Measurements from ENCODE around the gene BTBD19. TPM values are rescaled to one million over a fixed set of nuclear protein-coding genes. Genes with fewer than 3 reads are reported as not detected.
"Not testable (repeated sequence)": the region's sequence is repeated elsewhere in the genome, so short reads cannot be mapped to it uniquely, and the experiment has no call there.

The BTBD19 gene
- total RNA-seq, 2 experiments from 2014 or later: 3.7 to 4.5 TPM

- no peaks in the 10 kb centered on the region for H3K36me3 Mint-ChIP-seq
- no peaks in the 10 kb centered on the region for H3K27me3 Mint-ChIP-seq
- no peaks in the 10 kb centered on the region for H3K4me1 Mint-ChIP-seq
- CTCF ChIA-PET: interaction anchor here (1.4 to 1.9 kb wide), 2 partner anchors 13 to 29 kb away, joined by 3 to 7 read pairs; partner anchors contain the start of genes PLK3 and PTCH2
- no peak overlapping the region for H3K4me3 Mint-ChIP-seq
- DNase-seq (no peak), ATAC-seq (no peak)
- H3K9me3 Mint-ChIP-seq (ENCODE audit: low read depth): no peaks in the 10 kb centered on the region
- H3K27ac Mint-ChIP-seq: no peak overlapping the region
These were observed 21.4 kb downstream of the BTBD19 start for GRCh38 chr1:44829506-44830384.

DNA sequence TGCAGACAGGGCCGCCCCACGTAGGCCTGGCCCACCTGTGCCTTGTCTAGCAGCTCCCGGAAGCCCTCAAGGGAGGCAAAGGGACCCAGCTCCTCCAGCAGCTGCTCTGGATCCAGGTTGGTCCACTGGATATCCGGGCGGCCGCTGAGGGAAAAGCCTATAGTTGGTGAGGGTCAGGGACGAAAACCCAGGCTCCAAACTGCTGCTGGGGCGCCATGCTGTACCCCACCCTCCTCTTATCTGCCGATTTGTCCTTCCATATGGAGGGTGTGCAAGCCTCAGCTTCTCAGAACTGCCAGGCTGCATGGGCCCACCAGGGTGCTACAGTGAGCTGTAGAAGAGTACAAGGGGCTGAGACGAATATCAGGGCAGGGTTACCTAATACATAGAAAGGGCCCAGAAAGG is 22.6 kb downstream of the BTBD19 start:
- ATAC-seq: no peak
- no peaks in the 10 kb centered on the region for H3K27me3 Mint-ChIP-seq
- no peak for DNase-seq
- peaks cover 4% of the 10 kb centered on the region for H3K4me1 Mint-ChIP-seq
- CTCF ChIA-PET: interaction anchor here (1.9 kb wide), 2 partner anchors 31 to 180 kb away, joined by 6 to 7 read pairs; partner anchors contain the start of genes HECTD3 and PLK3
- H3K9me3 Mint-ChIP-seq (ENCODE audit: low read depth): no peaks in the 10 kb centered on the region
- H3K27ac Mint-ChIP-seq: no peak overlapping the region
- H3K4me3 Mint-ChIP-seq: no peak overlapping the region
- no peaks in the 10 kb centered on the region for H3K36me3 Mint-ChIP-seq

DNA sequence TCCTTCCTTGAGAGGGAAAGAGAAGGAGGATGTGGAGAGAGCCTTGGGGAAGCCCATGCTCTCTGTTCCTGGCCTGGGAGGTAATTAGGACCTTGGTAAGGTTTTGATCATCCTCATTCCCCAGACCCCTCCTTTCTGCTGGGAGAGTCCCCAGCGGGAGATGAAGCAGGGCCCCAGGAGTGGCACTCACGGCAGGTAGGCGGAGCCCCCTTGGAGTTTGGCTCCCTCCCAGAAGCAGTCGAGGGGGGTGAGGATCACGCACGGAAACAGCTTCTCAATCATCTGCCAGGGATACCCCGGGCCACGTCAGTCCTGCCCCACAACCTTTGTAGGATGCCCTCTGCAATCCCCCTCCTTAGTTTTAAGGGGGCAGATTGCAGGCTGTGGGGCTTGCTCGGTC is 23.2 kb downstream of the BTBD19 start:
- no peak overlapping the region for H3K27ac Mint-ChIP-seq
- CTCF ChIA-PET: interaction anchor here (1.9 kb wide), 2 partner anchors 31 to 179 kb away, joined by 6 to 7 read pairs; partner anchors contain the start of genes HECTD3 and PLK3
- peaks cover 7% of the 10 kb centered on the region for H3K4me1 Mint-ChIP-seq
- no peaks in the 10 kb centered on the region for H3K36me3 Mint-ChIP-seq
- ATAC-seq (no peak), DNase-seq (no peak)
- no peaks in the 10 kb centered on the region for H3K9me3 Mint-ChIP-seq (ENCODE audit: low read depth)
- no peak overlapping the region for H3K4me3 Mint-ChIP-seq
- no peaks in the 10 kb centered on the region for H3K27me3 Mint-ChIP-seq

DNA sequence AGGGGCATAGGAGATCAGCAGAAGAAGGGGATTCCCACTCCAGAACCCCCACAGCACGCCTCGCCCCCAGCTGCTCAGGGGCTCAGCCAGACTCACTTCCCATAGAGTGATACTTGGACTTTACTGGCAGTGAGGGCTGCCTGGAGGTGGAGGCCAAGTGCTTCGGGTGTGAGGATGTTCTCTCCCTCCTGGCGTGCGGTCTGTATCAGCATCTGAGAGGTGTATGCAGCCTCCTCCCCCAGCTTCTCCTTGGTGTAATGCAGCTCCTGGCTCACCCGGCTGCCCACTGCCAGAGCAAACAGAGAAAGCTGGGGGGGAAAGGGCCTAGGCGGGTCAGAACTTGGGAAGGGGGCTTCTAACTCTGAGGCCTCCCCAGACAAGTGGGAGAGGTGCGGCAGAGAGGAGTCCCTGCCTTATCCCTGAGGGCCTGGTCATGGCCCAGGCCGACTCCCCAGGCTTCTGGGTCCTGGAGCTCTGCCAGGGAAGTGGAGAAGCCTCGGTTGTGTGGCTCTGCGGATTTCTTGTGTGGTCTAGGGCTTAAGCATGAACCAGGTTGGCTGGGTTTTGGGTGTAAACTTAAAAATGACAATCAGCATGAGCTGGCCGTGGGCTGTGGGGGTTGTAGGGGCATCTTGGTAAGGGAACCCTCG is 23.9 kb downstream of the BTBD19 start:
- CTCF ChIA-PET: interaction anchor here (0.6 to 1.9 kb wide), 2 partner anchors 80 to 179 kb away, joined by 3 to 6 read pairs; partner anchors contain the start of gene HECTD3
- DNase-seq (no peak), ATAC-seq (no peak)
- Mint-ChIP-seq H3K27ac (no peak overlapping the region), H3K4me1 (peaks cover 9% of the 10 kb centered on the region), H3K36me3 (no peaks in the 10 kb centered on the region), H3K27me3 (no peaks in the 10 kb centered on the region), H3K9me3 (ENCODE audit: low read depth) (no peaks in the 10 kb centered on the region), H3K4me3 (no peak overlapping the region)

DNA sequence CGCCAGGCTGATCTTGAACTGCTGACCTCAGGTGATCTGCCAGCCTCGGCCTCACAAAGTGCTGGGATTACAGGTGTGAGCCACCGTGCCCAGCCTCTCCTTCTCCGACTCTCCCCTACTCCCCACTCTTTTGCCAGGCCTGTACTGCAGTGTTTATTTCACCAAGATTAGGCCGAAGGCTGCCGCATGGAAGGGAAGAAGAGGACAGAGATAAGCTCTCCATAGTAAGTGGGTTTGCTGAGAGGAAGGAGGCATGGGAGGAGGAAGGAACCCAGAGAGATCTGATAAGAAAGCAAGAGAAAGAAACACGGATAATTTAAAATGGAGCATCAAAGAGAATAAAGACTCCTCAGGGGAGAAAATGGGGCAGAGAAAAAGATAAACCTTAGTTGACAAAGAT is 26.0 kb downstream of the BTBD19 start:
- Mint-ChIP-seq H3K27me3 (no peaks in the 10 kb centered on the region), H3K4me3 (no peak overlapping the region), H3K9me3 (ENCODE audit: low read depth) (no peaks in the 10 kb centered on the region), H3K4me1 (peaks cover 9% of the 10 kb centered on the region), H3K27ac (no peak overlapping the region), H3K36me3 (no peaks in the 10 kb centered on the region)
- no peak for ATAC-seq
- DNase-seq: no peak
- CTCF ChIA-PET: interaction anchor here (1.5 to 4.4 kb wide), 3 partner anchors 13 to 177 kb away, joined by 3 to 28 read pairs (median 19); partner anchors contain the start of genes HECTD3 and UROD

GRCh38 chr1:44835738-44836675 is 27.7 kb downstream of the BTBD19 start:
- Mint-ChIP-seq H3K4me1 (peaks cover 9% of the 10 kb centered on the region), H3K27ac (peak overlapping the region; percentile 47), H3K9me3 (ENCODE audit: low read depth) (no peaks in the 10 kb centered on the region), H3K36me3 (no peaks in the 10 kb centered on the region), H3K4me3 (no peak overlapping the region), H3K27me3 (no peaks in the 10 kb centered on the region)
- peak; percentile 94 for DNase-seq
- CTCF ChIA-PET: interaction anchor here (0.6 to 4.4 kb wide), 31 partner anchors 8 to 747 kb away, joined by 3 to 28 read pairs (median 4); partner anchors contain the start of genes EIF2B3, HECTD3, MUTYH and PLK3
- ATAC-seq: peak; percentile 97

DNA sequence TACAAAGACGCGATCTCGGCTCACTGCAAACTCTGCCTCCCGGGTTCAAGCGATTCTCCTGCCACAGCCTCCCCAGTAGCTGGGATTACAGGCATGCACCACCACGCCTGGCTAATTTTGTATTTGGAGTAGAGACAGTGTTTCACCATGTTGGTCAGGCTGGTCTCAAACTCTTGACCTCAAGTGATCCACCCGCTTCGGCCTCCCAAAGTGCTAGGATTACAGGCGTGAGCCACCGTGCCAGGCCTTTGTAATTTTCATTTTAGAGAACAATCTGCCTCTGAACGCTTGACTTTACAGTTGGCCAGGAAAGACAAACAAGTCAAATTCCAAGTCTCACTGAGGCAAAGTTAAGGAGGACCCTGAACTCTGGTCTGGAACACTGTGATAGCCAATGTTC is 30.0 kb downstream of the BTBD19 start:
- H3K27ac Mint-ChIP-seq; ATAC-seq; H3K36me3 Mint-ChIP-seq; H3K9me3 Mint-ChIP-seq (ENCODE audit: low read depth); DNase-seq; H3K4me3 Mint-ChIP-seq: not testable (repeated sequence)
- H3K4me1 Mint-ChIP-seq: peaks cover 13% of the 10 kb centered on the region
- peaks cover 12% of the 10 kb centered on the region for H3K27me3 Mint-ChIP-seq
- CTCF ChIA-PET: interaction anchor here (0.7 to 4.4 kb wide), 3 partner anchors 17 to 173 kb away, joined by 3 to 28 read pairs (median 4); partner anchors contain the start of genes HECTD3, PLK3 and UROD

DNA sequence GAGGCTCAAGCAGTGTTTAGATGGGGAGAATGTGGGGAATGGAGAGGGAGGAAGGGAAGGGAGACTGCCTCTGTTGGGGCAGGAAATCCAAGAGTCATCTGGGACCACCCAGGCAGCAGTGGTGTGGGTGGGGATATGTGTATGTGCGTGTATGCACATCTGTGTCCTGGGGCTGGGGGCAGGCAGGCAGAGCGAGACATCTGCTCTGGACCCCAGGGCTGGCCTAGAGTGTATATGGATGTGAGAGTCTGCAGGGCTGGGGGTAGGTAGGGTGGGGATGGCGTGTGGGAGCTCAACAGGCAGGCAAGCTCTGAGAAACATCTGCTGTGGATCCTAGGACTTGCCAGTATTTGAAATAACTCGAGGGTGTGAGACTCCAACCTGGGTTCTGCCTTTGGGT is 31.3 kb downstream of the BTBD19 start:
- Mint-ChIP-seq H3K4me3 (no peak overlapping the region), H3K27me3 (peaks cover 16% of the 10 kb centered on the region), H3K27ac (no peak overlapping the region), H3K36me3 (no peaks in the 10 kb centered on the region), H3K4me1 (peaks cover 13% of the 10 kb centered on the region), H3K9me3 (ENCODE audit: low read depth) (no peaks in the 10 kb centered on the region)
- ATAC-seq: no peak
- no peak for DNase-seq
- CTCF ChIA-PET: no interaction called here

- Mint-ChIP-seq H3K36me3 (peaks cover 8% of the 10 kb centered on the region), H3K27me3 (peaks cover 17% of the 10 kb centered on the region), H3K27ac (no peak overlapping the region)
These were observed 34.2 kb downstream of the BTBD19 start for GRCh38 chr1:44842486-44842861.

GRCh38 chr1:44842862-44843655 is 34.7 kb downstream of the BTBD19 start, which contains the start of gene PTCH2:
Gene PTCH2 (minus strand): TSS chr1:44843253. CDS start chr1:44842932, 321 bp downstream.
- no peaks in the 10 kb centered on the region for H3K9me3 Mint-ChIP-seq (ENCODE audit: low read depth)
- CTCF ChIA-PET: interaction anchor here (1.0 to 1.3 kb wide), 2 partner anchors 14 to 497 kb away, joined by 3 to 4 read pairs; partner anchors contain the start of gene TOE1
- H3K27ac Mint-ChIP-seq: no peak within 1 kb of the TSS
- peaks cover 4% of the 10 kb centered on the region for H3K4me1 Mint-ChIP-seq
- H3K4me3 Mint-ChIP-seq: peak within 1 kb of the TSS; percentile 22
- DNase-seq (no peak), ATAC-seq (peak; percentile 65)
- H3K36me3 Mint-ChIP-seq: peaks cover 8% of the 10 kb centered on the region
- H3K27me3 Mint-ChIP-seq: peaks cover 17% of the 10 kb centered on the region

More at GRCh38 chr1:44842486-44842861, 34.2 kb downstream of the BTBD19 start:
- Mint-ChIP-seq H3K4me3 (peak overlapping the region; percentile 22), H3K4me1 (peaks cover 4% of the 10 kb centered on the region), H3K9me3 (ENCODE audit: low read depth) (no peaks in the 10 kb centered on the region)
- ATAC-seq (no peak), DNase-seq (no peak)
- CTCF ChIA-PET: interaction anchor here (1.3 kb wide), 1 partner anchor 13 kb away, joined by 3 read pairs; no protein-coding TSS in a partner anchor

GRCh38 chr1:44846985-44847384 is 38.7 kb downstream of the BTBD19 start:
- CTCF ChIA-PET: interaction anchor here (4.6 kb wide), 1 partner anchor 11 kb away, joined by 19 read pairs; no protein-coding TSS in a partner anchor
- H3K36me3 Mint-ChIP-seq: peaks cover 10% of the 10 kb centered on the region
- DNase-seq (no peak), ATAC-seq (no peak)
- H3K27ac Mint-ChIP-seq: no peak overlapping the region
- no peak overlapping the region for H3K4me3 Mint-ChIP-seq
- no peaks in the 10 kb centered on the region for H3K9me3 Mint-ChIP-seq (ENCODE audit: low read depth)
- peaks cover 13% of the 10 kb centered on the region for H3K27me3 Mint-ChIP-seq
- H3K4me1 Mint-ChIP-seq: peaks cover 4% of the 10 kb centered on the region

- CTCF ChIA-PET: interaction anchor here (4.6 kb wide), 1 partner anchor 12 kb away, joined by 19 read pairs; no protein-coding TSS in a partner anchor
- Mint-ChIP-seq H3K4me1 (no peaks in the 10 kb centered on the region), H3K27me3 (peaks cover 5% of the 10 kb centered on the region), H3K4me3 (no peak overlapping the region), H3K27ac (no peak overlapping the region), H3K9me3 (ENCODE audit: low read depth) (no peaks in the 10 kb centered on the region), H3K36me3 (peaks cover 12% of the 10 kb centered on the region)
- DNase-seq: no peak
- ATAC-seq: no peak
These were observed 39.5 kb downstream of the BTBD19 start for GRCh38 chr1:44847845-44848244.
